AG10803 (cell line): ENCODE data around the gene RUNX3.

Experiments used
- DNase-seq: peaks from one replicate; pipeline ENCODE4 v3.0.0; 2010; ENCODE audit warnings: low read depth
- H3K4me3 ChIP-seq: 2 replicates; pipeline ENCODE4 v1.5.1; 2011; ENCODE audit warnings: mild to moderate bottlenecking, low read length, control low read depth
- TF ChIP-seq, protein P1 (sequence below): conservative IDR thresholded peaks from 2 replicates; pipeline ENCODE4 v1.5.1; 2011; ENCODE audit warnings: mild to moderate bottlenecking, low read length, control low read depth, inconsistent platforms

The RUNX3 gene

GRCh38 chr1:24927473-24927872 lies 2.6 kb downstream of the RUNX3 start:
- no peak overlapping the region for H3K4me3 ChIP-seq
- TF ChIP-seq, protein P1, sequence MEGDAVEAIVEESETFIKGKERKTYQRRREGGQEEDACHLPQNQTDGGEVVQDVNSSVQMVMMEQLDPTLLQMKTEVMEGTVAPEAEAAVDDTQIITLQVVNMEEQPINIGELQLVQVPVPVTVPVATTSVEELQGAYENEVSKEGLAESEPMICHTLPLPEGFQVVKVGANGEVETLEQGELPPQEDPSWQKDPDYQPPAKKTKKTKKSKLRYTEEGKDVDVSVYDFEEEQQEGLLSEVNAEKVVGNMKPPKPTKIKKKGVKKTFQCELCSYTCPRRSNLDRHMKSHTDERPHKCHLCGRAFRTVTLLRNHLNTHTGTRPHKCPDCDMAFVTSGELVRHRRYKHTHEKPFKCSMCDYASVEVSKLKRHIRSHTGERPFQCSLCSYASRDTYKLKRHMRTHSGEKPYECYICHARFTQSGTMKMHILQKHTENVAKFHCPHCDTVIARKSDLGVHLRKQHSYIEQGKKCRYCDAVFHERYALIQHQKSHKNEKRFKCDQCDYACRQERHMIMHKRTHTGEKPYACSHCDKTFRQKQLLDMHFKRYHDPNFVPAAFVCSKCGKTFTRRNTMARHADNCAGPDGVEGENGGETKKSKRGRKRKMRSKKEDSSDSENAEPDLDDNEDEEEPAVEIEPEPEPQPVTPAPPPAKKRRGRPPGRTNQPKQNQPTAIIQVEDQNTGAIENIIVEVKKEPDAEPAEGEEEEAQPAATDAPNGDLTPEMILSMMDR: no peak
- DNase-seq: no peak

GRCh38 chr1:24926563-24927249 lies 3.4 kb downstream of the RUNX3 start:
- TF ChIP-seq, protein P1: no peak
- H3K4me3 ChIP-seq: peak overlapping the region; percentile 18
- peak; percentile 40 for DNase-seq

DNA sequence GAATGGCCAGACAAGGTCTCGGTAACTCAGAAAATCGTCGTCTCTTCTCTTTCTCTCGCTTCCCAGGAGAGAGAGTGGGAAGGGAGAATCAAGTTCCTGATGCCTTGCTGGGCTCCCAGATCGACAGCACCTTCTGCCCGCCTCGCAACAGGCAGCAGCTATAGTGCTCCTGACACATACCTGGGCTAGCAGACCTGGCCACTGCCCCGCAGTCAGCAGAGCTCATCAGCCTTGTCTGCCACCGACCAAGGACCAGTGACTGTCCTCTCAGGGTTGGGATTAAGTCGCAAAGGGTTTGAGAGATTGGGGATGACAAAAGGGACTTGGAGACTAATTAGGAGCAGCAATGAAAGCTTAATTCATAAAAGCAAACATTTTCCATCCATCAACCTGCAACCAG lies 4.1 kb downstream of the RUNX3 start:
- no peak overlapping the region for H3K4me3 ChIP-seq
- no peak for DNase-seq

DNA sequence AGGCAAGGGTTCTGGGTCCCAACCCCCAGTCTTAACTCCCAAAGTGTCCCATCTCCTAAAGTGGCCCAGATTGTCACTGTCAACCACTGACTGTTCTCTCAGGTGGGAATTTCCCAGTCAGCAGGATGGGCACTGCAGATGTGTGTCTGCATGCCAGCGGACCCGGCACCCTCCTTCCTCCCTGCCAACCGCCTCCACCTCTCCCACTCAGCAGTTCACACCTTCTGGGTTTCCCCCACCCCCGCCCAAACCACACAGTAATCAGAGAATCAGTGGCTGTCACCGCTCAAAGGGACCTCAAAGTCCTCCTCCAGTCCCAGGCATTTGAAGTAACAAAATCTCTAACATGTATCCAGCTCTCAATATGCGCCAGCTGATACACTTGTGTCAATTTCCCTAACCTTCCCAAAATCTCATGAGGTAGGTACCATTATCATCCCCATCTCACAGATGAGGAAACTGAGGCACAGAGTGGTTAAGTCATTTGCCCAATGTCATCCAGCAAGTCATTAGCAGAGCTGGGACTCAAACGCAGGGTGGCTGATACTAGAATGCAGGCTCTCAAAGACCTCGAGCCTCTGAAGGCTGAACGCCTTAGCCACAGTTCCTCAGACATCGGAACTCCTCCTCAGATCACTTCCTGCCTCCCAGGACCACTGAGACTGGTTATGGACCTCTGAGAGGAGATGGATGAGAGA lies 4.8 kb downstream of the RUNX3 start:
- TF ChIP-seq, protein P1: no peak
- DNase-seq: no peak
- H3K4me3 ChIP-seq: no peak overlapping the region

More for the DNA sequence above, 4.1 kb downstream of the RUNX3 start:
- TF ChIP-seq, protein P1: no peak

- TF ChIP-seq, protein P1: no peak
- H3K4me3 ChIP-seq: no peak overlapping the region
- no peak for DNase-seq
Measured at GRCh38 chr1:24923485-24924113, 6.5 kb downstream of the RUNX3 start.

DNA sequence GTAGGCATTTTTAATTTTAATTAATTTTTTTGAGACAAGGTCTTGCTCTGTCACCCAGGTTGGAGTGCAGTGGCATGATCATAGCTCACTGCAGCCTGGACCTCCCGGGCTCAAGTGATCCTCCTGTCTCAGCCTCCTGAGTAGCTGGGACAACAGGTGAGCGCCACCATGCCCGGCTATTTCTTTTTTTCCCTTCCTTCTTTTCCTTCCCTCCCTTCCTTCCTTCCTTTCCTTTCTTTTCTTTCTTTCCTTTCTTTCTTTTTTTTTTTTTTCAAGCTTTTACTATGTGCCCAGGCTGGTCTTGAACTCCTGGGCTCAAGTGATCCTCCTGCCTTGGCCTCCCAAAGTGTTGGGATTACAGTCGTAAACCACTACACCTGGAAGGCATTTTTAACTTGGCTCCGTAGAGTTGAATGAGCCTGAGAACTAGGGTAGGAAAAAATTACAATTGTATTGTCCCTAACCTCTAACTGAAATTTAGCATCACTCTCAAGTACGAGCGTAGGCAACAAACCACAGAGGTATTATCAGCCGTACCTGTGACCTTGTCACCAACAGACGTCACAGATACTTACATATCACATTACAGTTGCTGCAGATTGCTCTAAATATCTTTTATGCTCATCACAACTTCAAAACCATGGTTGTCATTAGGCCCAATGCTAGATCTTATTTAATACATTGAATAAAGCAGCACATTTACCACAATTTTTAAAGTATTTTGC lies 8.0 kb downstream of the RUNX3 start:
- DNase-seq: no peak
- TF ChIP-seq, protein P1: no peak

More for the DNA sequence above, 8.0 kb downstream of the RUNX3 start:
- H3K4me3 ChIP-seq: no peak overlapping the region
